ENCODE data around the gene RNF220.

- TF ChIP-seq EZH2 (IDR thresholded peaks at IDR 0.05; ENCODE audit: insufficient read depth, low read length) (no peak), CTCF (IDR thresholded peaks at IDR 0.05; ENCODE audit: insufficient read depth, low read depth, low read length) (no peak)
Measured at GRCh38 chr1:44648529-44649250, 243.6 kb downstream of the RNF220 start.

Measured in astrocyte (in vitro differentiated cells and primary cell).